ENCODE results near the gene LENG9.
A peak's percentile ranks its signal among the peaks of the same experiment; 100 is the strongest.
"Not testable (repeated sequence)": the region's sequence is repeated elsewhere in the genome, so short reads cannot be mapped to it uniquely, and the experiment has no call there.

The LENG9 gene

DNA sequence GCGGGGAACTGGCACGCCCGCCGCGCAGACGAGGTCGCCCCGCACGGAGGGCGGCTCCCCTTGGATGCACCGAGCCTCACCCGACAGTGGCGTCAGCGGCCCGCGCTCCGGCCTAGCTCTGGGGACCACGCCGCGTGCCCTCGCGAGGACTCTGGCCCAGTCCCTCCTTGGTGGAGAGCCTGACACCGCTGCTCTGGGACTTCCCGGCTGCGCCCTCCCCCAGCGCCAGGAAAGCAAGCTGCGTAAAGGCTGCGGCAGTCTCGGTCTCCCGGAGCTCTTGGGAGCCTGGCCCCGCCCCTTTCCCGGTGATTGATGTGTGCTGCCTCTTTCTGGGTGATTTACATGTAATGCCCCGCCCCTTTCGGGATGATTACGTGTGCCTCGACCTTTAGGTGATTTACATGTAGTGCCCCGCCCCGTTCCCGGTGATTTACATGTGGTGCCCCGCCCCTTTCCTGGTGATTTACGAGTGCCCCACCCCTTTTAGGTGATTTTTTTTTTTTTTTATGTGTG is at the start of gene LENG9:
Gene LENG9, minus strand, starts transcription at position 248 of the 513 bp plus-strand sequence. CDS start 252 bp downstream, outside the sequence.
- peak; percentile 87 for DNase-seq (ENCODE audit: low read depth, low spot score)

DNA sequence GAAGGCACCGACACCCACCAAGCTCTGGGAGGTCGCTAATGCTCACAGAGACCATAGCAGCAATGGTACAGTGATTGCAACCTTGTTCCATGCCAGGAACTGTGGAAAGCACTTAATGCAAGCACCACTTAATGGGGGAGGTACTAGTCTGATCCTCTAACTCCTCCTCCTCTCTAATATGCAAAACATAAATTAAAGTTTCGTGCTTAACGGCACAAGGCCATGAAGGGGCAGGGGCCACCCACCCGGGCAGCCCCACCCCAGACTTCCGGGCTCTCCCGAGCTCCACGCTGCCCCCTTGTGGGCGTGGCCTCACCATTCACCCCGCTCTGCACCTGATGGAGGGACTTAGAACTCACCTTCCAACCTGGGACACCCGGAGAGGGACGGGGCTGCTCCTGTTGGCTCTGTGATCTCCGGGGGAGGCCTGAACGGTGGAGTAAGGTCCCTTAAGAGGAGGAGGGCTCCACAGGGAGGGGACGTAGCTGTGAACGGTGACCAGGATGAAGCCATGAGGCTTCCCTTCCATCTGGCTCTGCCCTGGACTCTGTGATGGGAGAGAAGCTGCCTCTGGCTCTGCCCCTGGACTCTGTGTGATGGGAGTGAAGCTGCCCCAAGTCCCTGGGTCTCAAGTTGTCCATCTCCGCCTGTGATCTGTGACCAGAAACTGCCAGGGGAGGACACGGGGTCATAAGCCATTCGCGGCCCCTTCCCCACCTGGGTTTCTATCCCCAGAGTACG is 45.8 kb upstream of the LENG9 start:
- not testable (repeated sequence) for DNase-seq (ENCODE audit: low read depth, low spot score)

DNA sequence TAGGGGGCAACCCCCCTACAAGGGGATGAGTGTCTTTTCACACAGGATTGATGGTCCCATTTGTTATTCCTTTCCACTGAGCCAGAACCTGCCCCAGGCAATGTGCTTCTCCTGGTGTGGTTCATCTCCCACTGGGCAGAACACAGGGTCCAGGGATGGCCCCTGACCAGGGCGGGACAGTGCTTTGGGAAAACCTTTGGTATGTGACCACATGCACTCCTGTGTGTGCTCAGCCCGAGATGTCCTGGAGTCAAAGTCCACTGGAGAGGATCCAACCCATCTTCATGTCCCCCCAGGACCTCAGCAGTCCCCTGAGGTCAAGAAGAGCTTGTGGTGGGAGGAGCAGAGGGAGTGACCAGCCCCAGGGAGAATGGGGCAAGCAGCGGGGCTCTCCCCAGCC is 44.9 kb upstream of the LENG9 start:
- not testable (repeated sequence) for DNase-seq (ENCODE audit: low read depth, low spot score)

DNA sequence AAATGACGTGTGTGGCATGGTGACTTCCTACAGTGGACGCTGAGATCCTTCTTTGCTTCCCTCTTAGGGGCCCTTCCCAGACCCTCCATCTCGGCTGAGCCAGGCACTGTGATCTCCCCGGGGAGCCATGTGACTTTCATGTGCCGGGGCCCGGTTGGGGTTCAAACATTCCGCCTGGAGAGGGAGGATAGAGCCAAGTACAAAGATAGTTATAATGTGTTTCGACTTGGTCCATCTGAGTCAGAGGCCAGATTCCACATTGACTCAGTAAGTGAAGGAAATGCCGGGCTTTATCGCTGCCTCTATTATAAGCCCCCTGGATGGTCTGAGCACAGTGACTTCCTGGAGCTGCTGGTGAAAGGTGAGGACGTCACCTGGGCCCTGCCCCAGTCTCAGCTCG is 44.2 kb upstream of the LENG9 start:
- DNase-seq (ENCODE audit: low read depth, low spot score): no peak

DNA sequence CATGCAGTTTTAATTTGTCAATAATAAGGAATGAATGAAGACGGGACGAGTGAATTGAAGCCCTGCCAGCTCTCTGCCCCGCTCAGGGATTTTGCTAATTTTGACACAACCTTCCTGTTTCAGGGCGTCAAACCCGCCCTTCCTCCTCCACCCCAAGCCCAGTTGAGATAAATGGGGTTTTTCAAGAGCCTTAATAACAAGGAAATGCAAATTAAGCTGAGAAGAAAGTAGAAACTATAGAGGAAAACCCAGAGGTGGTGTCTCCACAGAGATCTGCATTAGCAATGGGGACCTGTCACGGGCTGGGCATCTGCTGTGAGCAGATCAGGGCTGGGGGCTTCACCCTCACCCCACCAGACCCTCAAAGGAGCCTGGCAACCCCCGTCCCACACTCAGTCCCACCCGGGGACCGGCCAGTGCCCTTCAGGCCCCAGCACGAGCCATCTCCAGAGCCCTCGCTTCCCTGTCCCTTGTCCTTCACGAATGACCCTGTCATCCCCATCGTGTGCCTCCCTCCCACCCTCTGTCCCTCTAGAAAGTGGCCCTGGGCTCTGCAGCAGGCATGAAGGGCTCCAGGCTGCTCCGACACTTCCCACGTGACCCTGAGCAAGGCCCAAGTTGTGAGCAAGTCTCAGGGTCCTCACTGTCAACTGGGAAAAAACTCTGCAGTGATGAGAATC is 43.6 kb upstream of the LENG9 start:
- not testable (repeated sequence) for DNase-seq (ENCODE audit: low read depth, low spot score)

DNA sequence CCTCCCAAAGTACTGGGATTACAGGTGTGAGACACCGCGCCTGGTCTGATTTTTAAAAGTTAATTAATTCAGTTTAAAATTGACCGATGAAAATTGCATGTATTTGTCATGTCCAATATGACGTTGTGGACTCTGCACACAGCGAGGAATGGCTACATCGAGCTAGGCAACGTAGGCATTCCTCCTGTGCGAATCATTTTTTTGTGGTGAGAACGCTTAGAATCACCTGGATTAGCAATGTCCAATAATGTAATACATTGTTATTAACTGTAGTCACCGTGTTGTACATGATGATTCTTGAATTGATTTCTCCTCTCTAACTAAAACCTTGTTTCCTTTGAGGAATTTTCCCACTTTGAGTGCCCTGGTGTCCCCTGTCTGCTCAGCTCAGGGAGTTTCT is 42.5 kb upstream of the LENG9 start:
- DNase-seq (ENCODE audit: low read depth, low spot score): no peak

DNA sequence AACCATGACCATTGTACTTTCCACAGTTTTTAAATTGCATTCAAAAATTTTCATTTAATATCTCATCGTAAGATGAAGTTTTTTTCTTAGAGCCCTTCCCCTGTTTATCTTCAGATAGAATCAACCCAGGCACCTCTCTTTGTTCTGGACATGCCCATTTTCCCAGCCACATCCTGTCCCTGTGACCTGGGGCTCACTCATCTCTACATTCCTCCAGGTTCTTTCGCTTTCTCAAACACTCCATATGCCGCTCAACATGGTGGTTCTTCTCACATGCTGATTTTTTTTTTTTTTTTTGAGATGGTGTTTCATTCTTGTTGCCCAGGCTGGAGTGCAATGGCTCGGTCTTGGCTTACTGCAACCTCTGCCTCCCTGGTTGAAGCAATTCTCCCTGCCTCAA is 42.0 kb upstream of the LENG9 start:
- not testable (repeated sequence) for DNase-seq (ENCODE audit: low read depth, low spot score)

DNA sequence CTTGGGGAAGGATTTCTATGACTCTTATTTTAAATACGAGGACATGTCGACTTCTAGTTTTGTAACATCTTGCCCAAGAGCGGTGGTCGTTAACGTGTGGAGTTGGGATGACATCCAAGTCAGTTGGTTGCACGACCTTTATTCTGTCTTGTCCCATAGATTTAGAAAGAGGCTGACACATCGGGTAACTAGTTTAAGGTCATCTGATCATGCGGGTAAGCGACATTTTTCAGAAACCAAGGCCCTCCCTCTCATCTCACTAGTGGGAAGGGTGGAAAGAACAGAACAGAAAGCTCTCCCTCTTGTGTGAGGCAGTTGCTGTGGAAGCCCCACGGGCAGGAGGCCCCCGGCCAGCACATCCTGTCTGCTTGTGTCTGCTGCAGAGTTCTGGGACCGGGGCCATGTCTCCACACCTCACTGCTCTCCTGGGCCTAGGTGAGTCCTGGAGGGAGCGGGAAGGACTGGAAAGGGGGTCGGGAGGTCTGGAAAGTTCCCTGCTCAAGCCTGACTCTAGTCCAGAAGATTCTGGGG is 39.0 kb upstream of the LENG9 start, which contains the start of gene LAIR2:
Gene LAIR2, plus strand, starts transcription at position 314 of the 531 bp plus-strand sequence. Its CDS starts 88 bp downstream, at position 402.
- no peak for DNase-seq (ENCODE audit: low read depth, low spot score)

DNA sequence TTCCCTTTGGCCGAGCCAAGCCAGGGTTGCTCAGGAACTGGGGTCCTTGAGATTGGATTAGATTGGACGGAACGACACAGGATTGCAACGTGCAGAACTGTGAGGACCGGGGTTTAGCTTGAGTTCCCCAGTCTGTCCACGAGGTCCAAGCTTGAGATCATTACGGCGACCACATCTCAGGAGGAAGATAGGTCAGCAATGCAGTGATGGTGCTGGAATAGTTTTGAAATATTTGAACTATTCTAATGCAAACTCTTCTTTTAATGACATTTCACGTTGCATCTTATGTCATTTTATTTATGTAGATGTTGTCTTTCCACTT is 34.8 kb upstream of the LENG9 start:
- DNase-seq (ENCODE audit: low read depth, low spot score): not testable (repeated sequence)

DNA sequence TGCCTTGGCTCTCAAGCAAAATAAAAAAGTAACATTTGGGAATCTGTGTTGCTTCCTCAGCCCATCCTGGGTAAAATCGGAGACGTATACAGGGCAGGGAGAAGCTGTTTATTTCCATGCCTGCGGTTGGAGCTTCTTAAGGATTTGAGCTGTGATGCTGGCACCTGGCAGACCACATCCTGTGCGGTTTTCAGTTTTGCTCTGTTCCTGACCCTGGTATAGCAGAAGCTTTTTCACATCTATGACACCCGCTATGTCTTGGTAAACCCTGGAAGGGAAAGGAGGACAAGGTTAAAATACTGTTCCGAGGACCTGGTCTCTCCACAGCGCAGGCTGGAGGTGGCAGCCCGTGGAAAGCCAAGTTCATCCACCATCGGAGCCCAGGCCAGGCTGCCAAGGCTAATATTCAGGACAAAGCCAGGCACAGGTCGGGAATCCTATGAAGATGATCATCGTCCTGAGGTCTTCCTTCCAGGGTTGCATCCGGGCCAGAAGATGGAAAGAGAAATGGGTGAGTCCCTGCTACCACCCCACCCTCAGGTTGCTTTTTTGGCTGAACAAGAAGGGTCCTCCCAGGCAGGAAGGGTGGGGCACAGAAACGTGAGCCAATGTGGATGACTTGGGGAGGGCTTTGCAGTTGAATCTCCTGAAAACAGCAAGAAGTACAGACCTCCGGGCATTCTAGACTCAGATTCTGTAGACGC is 34.3 kb upstream of the LENG9 start:
- DNase-seq (ENCODE audit: low read depth, low spot score): not testable (repeated sequence)

DNA sequence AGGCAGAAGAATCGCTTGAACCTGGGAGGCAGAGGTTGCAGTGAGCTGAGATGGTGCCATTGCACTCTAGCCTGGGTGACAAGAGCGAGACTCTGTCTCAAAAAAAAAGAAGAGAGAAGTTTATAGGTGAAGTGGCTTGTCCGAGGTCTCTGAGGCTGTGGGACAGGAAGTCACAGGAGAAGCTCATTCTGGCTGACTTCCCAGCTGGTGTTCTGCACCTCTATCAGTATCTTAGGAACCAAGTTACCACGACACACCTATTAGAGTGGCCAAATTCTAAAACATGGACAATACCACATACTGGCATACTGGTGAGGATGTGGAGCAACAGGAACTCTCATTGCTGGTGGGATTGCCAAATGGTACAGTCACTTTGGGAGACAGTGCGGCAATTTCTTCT is 31.7 kb upstream of the LENG9 start:
- not testable (repeated sequence) for DNase-seq (ENCODE audit: low read depth, low spot score)

DNA sequence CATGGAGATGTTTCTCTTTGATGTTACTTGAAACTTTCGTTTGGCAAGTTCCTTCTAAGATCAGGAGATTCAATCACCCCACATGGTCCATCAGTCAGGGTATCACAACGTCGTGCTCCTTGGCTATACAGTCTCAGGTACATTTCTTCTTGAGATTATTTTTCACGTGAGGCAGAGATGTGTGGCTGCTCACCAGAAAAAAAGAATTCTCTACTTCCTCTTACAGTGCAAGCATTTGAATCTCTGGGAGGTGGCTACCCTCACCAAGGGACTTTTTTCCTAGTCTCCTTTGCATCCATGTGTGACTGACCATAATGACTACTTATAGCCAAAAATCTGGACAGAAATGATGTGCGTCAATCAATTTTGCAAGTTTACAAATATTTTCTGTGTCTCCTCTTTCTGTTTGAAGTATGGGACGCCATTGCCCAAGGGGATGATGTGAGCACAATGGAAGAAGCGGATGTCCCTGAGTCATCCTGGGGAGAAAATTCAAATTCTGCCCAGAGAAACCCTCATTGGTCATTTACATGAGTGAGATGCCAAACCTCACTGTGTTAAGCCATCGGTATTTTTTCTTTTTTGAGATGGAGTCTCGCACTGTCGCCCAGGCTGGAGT is 30.5 kb upstream of the LENG9 start:
- no peak for DNase-seq (ENCODE audit: low read depth, low spot score)

DNA sequence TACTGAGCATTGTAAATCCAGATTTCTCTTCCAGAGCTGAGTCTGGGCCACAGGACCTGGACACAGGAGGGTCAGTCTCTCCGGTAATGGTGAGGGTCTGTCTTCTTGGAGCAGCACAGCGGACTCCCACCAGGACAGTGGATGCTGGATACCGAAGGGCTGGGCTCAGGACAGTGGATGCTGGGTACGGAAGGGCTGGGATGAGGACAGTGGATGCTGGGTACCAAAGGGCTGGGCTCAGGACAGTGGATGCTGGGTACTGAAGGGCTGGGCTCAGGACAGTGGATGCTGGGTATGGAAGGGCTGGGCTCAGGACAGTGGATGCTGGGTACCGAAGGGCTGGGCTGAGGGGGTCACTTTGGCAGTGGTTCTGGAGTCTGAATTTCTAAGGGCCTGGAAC is 29.5 kb upstream of the LENG9 start:
- DNase-seq (ENCODE audit: low read depth, low spot score): not testable (repeated sequence)

DNA sequence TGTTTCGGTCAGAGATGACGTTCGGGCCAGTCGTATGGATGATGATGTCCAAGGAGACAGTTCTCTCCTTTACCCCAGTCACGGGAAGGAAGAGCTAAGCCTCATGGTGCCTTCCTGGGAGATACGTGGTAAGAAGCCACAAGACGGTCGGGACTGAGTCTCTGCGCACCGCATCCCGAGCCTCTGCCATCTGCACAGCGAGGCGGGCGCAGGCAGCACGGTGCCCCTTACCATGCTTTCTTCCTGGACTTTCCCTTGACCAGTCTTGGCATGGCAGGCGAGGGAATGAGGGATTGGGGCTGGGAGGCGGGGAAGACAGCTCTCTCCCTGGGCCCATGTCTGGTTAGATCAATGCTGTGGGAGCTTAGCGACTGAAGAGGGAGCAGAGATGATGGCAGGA is 29.0 kb upstream of the LENG9 start:
- no peak for DNase-seq (ENCODE audit: low read depth, low spot score)

DNA sequence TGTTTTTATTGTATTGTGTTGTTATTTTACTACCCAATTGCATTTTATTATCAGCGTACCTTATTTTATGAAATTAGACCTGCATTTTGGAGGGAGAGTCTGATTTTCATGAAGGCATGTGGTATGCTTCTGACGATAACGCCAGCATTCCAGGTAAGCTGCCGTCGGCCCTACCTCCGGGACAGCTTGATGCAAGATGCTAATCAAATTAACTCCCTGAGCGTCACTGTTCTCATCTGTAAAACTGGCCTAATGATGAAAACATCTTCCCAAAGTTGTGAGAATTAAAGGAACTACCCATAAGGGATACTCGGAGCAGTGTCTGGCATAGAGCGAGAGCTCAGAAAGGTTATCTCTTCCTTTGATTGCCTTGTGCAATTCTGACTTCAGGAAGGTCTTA is 26.2 kb upstream of the LENG9 start:
- no peak for DNase-seq (ENCODE audit: low read depth, low spot score)

DNA sequence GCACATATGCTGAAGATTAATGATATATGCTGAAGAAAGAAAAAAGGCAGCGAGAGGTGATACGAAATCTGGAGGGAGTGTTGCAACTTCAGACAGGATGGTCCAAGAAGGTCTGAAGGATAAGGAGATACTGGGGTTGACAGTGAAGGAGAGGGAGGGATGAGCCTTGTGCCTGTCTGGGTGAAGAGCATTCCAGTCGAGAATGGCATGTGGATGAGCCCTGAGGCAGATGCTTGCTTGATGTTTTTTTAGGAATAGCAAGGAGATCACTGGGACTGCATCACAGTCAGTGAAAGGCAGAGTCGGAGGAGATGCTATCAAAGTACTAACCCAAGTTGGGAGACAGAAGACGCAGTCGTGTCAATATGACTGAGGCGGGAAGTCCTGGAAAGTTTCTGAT is 25.8 kb upstream of the LENG9 start:
- DNase-seq (ENCODE audit: low read depth, low spot score): no peak

DNA sequence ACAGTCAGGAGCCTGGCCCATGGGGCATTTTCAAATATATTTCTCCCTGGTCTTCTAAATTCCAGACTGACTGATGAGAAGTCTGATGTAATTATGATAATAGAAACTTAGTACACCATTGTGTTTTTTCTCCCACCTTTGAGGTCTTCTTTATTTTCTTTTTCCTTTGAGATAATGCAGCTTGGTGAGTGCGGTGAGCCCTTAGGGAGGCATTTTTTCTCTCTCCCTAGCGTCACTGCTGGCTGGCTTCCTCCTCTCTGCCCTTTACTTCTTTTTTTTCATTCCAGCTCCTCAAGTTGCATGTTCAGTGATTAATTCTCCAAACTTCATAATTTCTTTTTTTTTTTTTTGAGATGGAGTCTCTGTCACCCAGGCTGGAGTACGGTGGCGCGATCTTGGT is 22.3 kb upstream of the LENG9 start:
- no peak for DNase-seq (ENCODE audit: low read depth, low spot score)

DNA sequence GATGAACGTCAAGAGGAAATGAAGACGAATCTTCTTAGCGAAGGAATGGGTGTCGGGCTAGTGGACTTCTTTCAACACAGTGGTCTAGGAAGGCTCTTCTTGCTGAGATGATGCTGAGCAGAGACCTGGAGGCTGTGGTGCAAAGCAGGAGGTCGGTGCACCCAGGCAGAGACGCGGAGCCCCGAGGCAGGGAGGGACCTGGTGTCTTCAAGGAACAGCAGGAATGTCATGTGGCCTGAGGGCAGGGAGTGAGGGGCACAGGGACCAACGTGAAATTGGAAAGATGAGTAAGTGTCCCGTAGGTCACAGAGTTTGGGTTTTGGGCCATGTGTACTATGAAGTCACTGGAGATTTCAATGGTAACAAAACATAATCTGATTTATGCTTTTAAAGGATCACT is 20.9 kb upstream of the LENG9 start:
- no peak for DNase-seq (ENCODE audit: low read depth, low spot score)

DNA sequence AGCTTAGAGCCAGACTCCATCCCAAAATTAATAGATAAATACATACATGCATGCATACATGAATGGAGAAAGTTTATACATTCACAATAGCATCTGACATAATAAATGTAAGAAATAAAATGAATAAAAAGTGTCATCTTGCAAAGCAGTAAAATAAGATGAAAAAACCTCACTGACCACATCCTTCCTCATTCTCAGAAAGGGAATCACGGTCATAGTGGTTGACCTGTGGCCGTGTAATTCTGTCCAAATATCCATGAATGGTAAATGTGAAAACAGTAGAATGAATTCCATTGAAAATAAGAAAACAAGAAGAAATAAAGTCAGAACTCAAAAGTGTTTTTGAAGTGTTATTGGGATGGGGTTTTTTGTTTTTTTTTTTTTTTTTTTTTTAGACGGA is 19.3 kb upstream of the LENG9 start:
- DNase-seq (ENCODE audit: low read depth, low spot score): no peak

DNA sequence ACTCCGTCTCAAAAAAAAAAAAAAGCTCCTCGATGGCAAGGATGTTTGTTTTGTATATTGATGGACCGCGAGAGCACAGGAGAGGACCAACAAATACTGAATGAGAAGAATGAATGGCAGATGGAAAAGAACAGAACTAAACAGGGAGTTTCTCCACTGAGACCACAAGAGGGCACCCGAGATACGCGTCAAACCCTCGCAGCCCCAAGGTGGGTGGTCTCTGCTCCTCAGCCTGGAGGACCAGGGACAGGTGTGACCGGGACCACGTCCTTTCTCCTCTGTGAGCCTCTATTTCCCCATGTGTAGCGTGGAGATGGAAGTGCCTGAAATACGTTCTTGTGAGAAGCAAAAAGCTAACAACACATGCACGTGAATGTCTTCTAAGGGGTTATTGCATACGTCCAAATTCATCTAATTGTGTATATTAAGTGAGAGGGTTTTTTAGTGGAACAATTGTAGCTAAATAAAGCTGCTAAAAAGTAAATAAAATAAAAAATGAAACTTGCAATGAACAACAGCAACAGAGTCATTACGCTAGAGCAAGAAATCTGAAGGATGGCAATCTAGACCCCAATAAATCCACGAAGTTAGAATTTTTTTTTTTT is 17.9 kb upstream of the LENG9 start:
- DNase-seq (ENCODE audit: low read depth, low spot score): no peak

DNA sequence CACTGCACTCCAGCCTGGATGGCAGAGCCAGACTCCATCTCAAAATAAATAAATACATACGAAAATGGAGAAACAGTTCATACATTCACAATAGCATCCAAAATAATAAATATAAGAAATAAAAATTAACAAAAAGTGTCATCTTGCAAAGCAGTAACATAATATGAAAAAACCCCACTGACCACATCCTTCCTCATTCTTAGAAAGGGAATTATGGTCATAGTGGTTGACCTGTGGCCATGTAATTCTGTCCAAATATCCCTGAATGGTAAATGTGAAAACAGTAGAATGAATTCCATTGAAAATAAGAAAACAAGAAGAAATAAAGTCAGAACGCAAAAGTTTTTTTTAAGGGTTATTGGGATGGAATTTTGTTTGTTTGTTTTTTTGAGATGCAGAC is 16.5 kb upstream of the LENG9 start:
- DNase-seq (ENCODE audit: low read depth, low spot score): no peak
